GM18508 (cell line): ENCODE measurements around the gene H1-8.
"Not testable (repeated sequence)": the region's sequence is repeated elsewhere in the genome, so short reads cannot be mapped to it uniquely, and the experiment has no call there.

ENCODE experiments used
- ATAC-seq: cut with Tn5 transposase; IDR thresholded peaks from one replicate; pipeline ENCODE4 v1.9.1; 2021; ENCODE audit warnings: moderate number of reproducible peaks; ENCODE audit not compliant: insufficient read depth, unreplicated experiment

Gene H1-8

GRCh38 chr3:129530821-129531220 is 12.2 kb upstream of the H1-8 start:
- no peak for ATAC-seq

- no peak for ATAC-seq
Observed at GRCh38 chr3:129531699-129532098, 11.3 kb upstream of the H1-8 start.

GRCh38 chr3:129532261-129532660 is 10.7 kb upstream of the H1-8 start:
- no peak for ATAC-seq

- no peak for ATAC-seq
Observed at GRCh38 chr3:129533406-129533805, 9.6 kb upstream of the H1-8 start.

- no peak for ATAC-seq
Observed at GRCh38 chr3:129534428-129535027, 8.4 kb upstream of the H1-8 start.

- ATAC-seq = no peak
Observed at GRCh38 chr3:129535075-129535474, 7.9 kb upstream of the H1-8 start.

GRCh38 chr3:129536374-129536667 is 6.7 kb upstream of the H1-8 start:
- ATAC-seq = no peak

GRCh38 chr3:129536804-129537203 is 6.2 kb upstream of the H1-8 start:
- ATAC-seq = no peak

GRCh38 chr3:129539206-129539605 is 3.8 kb upstream of the H1-8 start:
- ATAC-seq = no peak

GRCh38 chr3:129540776-129541516 is 2.0 kb upstream of the H1-8 start:
- ATAC-seq = no peak

- no peak for ATAC-seq
Observed at GRCh38 chr3:129542747-129543146, 228 bp upstream of the H1-8 start.

- no peak for ATAC-seq
Observed at GRCh38 chr3:129543999-129544398, 1.0 kb downstream of the H1-8 start.

- not testable (repeated sequence) for ATAC-seq
Observed at GRCh38 chr3:129545951-129546350, 3.0 kb downstream of the H1-8 start.

GRCh38 chr3:129547241-129547640 is 4.3 kb downstream of the H1-8 start:
- no peak for ATAC-seq

GRCh38 chr3:129548104-129548965 is 5.4 kb downstream of the H1-8 start:
- no peak for ATAC-seq

- no peak for ATAC-seq
Observed at GRCh38 chr3:129549006-129549800, 6.2 kb downstream of the H1-8 start.

- no peak for ATAC-seq
Observed at GRCh38 chr3:129549805-129550204, 6.8 kb downstream of the H1-8 start.

GRCh38 chr3:129552287-129553050 is 9.5 kb downstream of the H1-8 start:
- ATAC-seq = no peak

GRCh38 chr3:129553171-129553570 is 10.2 kb downstream of the H1-8 start:
- no peak for ATAC-seq

GRCh38 chr3:129553719-129554118 is 10.7 kb downstream of the H1-8 start:
- no peak for ATAC-seq
